HL-60 (cell line): ENCODE measurements around the gene CRIP1.

Source experiments
- GABPA ChIP-seq: IDR thresholded peaks from 2 replicates; pipeline ENCODE4 v1.6.1; 2012; ENCODE audit warnings: low read depth
- POLR2AphosphoS5 ChIP-seq: IDR thresholded peaks from 2 replicates; pipeline ENCODE4 v1.6.1; 2012; ENCODE audit warnings: low read depth
- REST ChIP-seq: IDR thresholded peaks from 2 replicates; pipeline ENCODE4 v1.6.1; 2012; ENCODE audit warnings: low read depth; ENCODE audit not compliant: insufficient replicate concordance
- TF ChIP-seq, protein P1 (sequence below): IDR thresholded peaks from one replicate; pipeline ENCODE4 v1.5.1; 2011; ENCODE audit warnings: low read length, control low read depth, inconsistent platforms; ENCODE audit not compliant: insufficient read depth

DNA sequence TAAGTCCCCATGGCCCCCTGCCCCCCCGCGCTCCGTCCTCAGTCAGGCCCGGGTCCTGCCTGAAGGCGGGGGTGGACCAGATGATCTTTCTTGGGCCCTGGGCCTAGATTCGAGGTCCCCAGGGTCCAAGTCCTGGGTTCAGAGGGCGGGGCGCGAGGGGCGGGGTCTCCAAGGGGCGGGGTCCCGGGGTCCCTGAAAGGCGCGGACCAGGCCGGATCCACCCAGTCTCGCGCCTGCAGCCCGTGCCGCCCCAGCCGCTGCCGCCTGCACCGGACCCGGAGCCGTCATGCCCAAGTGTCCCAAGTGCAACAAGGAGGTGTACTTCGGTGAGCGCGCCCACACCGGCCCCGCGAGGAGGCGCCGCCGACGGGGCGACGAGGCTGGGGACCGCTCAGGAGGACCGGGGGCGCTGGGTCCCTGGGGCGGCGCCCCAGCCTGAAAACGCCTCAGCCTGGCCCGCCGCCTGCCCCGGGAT lies 325 bp downstream of the CRIP1 start:
- TF ChIP-seq POLR2AphosphoS5 (no peak), REST (no peak), GABPA (no peak)
- TF ChIP-seq, protein P1, sequence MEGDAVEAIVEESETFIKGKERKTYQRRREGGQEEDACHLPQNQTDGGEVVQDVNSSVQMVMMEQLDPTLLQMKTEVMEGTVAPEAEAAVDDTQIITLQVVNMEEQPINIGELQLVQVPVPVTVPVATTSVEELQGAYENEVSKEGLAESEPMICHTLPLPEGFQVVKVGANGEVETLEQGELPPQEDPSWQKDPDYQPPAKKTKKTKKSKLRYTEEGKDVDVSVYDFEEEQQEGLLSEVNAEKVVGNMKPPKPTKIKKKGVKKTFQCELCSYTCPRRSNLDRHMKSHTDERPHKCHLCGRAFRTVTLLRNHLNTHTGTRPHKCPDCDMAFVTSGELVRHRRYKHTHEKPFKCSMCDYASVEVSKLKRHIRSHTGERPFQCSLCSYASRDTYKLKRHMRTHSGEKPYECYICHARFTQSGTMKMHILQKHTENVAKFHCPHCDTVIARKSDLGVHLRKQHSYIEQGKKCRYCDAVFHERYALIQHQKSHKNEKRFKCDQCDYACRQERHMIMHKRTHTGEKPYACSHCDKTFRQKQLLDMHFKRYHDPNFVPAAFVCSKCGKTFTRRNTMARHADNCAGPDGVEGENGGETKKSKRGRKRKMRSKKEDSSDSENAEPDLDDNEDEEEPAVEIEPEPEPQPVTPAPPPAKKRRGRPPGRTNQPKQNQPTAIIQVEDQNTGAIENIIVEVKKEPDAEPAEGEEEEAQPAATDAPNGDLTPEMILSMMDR, result no peak
